Measurements from ENCODE around the gene SATB2. TPM values are rescaled to one million over a fixed set of nuclear protein-coding genes. Genes with fewer than 3 reads are reported as not detected.

Gene SATB2
- polyA plus RNA-seq, 1 of the 3 experiments (the other 2 are of a cell fraction) = 0.13 TPM

- Histone ChIP-seq H3K9ac (no peak overlapping the region), H3K4me1 (ENCODE audit: control insufficient read depth in 1 of 2, insufficient read depth in 2 of 2, low read depth in 1 of 2, low read length in 1 of 2) (no peaks in the 10 kb centered on the region), H3K4me3 (ENCODE audit: low read depth in 2 of 2, low read length in 1 of 2) (no peak overlapping the region), H3K36me3 (replicated peaks in 1 of 2; ENCODE audit: control insufficient read depth in 1 of 2, insufficient read depth in 2 of 2, low read length in 1 of 2) (no peaks in the 10 kb centered on the region), H3K9me2 (no peaks in the 10 kb centered on the region), H3F3A (replicated peaks; ENCODE audit: insufficient read depth) (peaks cover 3% of the 10 kb centered on the region), H2AFZ (ENCODE audit: low read depth) (no peak overlapping the region), H3K27ac (ENCODE audit: low read depth in 2 of 2, low read length in 1 of 2) (no peak overlapping the region), H3K9me3 (no peaks in the 10 kb centered on the region), H3K79me2 (ENCODE audit: insufficient read depth) (no peaks in the 10 kb centered on the region), H3K4me2 (no peak overlapping the region), H4K20me1 (ENCODE audit: insufficient read depth) (no peaks in the 10 kb centered on the region), H3K27me3 (ENCODE audit: insufficient read depth) (no peaks in the 10 kb centered on the region)
- CTCF ChIA-PET = interaction anchor here (0.6 kb wide), 1 partner anchor 180 kb away, joined by 3 read pairs; no protein-coding TSS in a partner anchor
- WGBS (ENCODE audit: low lambda C conversion rate) = 37% methylated on average over 3 of the region's 3 CpGs
- no peak for TF ChIP-seq MXI1 (IDR thresholded peaks at IDR 0.05; ENCODE audit: low read depth, low read length)
- POLR2A ChIA-PET = no interaction called here
- no peak for DNase-seq
Measured at GRCh38 chr2:199230091-199230490, 227.6 kb downstream of the SATB2 start.

GRCh38 chr2:199228887-199229819 lies 228.6 kb downstream of the SATB2 start:
- H3K36me3 ChIP-seq (replicated peaks in 1 of 2; ENCODE audit: control insufficient read depth in 1 of 2, insufficient read depth in 2 of 2, low read length in 1 of 2) = no peaks in the 10 kb centered on the region
- H3K9ac ChIP-seq = no peak overlapping the region
- no peaks in the 10 kb centered on the region for H3K4me1 ChIP-seq (ENCODE audit: control insufficient read depth in 1 of 2, insufficient read depth in 2 of 2, low read depth in 1 of 2, low read length in 1 of 2)
- ChIA-PET CTCF (no interaction called here), POLR2A (no interaction called here)
- H3K27me3 ChIP-seq (ENCODE audit: insufficient read depth) = no peaks in the 10 kb centered on the region
- no peak overlapping the region for H2AFZ ChIP-seq (ENCODE audit: low read depth)
- H3K27ac ChIP-seq (ENCODE audit: low read depth in 2 of 2, low read length in 1 of 2) = no peak overlapping the region
- H3K79me2 ChIP-seq (ENCODE audit: insufficient read depth) = no peaks in the 10 kb centered on the region
- H3F3A ChIP-seq (replicated peaks; ENCODE audit: insufficient read depth) = peaks cover 3% of the 10 kb centered on the region
- H3K4me2 ChIP-seq = peak overlapping the region; percentile 58
- TF ChIP-seq NFIC (IDR thresholded peaks at IDR 0.05; ENCODE audit: borderline replicate concordance) (peak; percentile 88), RXRA (IDR thresholded peaks at IDR 0.05; ENCODE audit: borderline replicate concordance, low read depth) (peak; percentile 63; the same call in 1 of the 2 replicates), IRF3 (IDR thresholded peaks at IDR 0.05; ENCODE audit: low read depth, low read length) (no peak), ZBTB33 (IDR thresholded peaks at IDR 0.05; ENCODE audit: borderline replicate concordance, low read depth) (0 out of 2 replicates have a peak, but pooled peaks have one; percentile 45), FOSL2 (IDR thresholded peaks at IDR 0.05; ENCODE audit: borderline replicate concordance, low read depth) (peak; percentile 87), TCF12 (IDR thresholded peaks at IDR 0.05) (peak; percentile 93), EP300 (IDR thresholded peaks at IDR 0.05; ENCODE audit: borderline replicate concordance in 1 of 2, low read depth in 1 of 2, low read length in 1 of 2) (peak in 1 of 2 experiments; percentile 76; a peak in 2 of 4 replicates), TEAD4 (IDR thresholded peaks at IDR 0.05; ENCODE audit: borderline replicate concordance, insufficient read depth) (peak; percentile 40; the same call in 1 of the 2 replicates), PBX3 (IDR thresholded peaks at IDR 0.05) (peak; percentile 66), USF1 (IDR thresholded peaks at IDR 0.05; ENCODE audit: borderline replicate concordance, low read depth) (no peak), NRF1 (IDR thresholded peaks at IDR 0.05; ENCODE audit: low read depth, low read length) (no peak), JUND (IDR thresholded peaks at IDR 0.05) (peak; percentile 78), POLR2AphosphoS5 (IDR thresholded peaks at IDR 0.05; ENCODE audit: low read depth, low read length) (0 out of 2 replicates have a peak, but pooled peaks have one; percentile 20), ELF1 (IDR thresholded peaks at IDR 0.05) (no peak), RCOR1 (IDR thresholded peaks at IDR 0.05; ENCODE audit: low read length) (no peak)
- H3K4me3 ChIP-seq (ENCODE audit: low read depth in 2 of 2, low read length in 1 of 2) = no peak overlapping the region
- 19% methylated on average over 13 of the region's 19 CpGs for WGBS (ENCODE audit: low lambda C conversion rate)
- H3K9me2 ChIP-seq = no peaks in the 10 kb centered on the region
- H4K20me1 ChIP-seq (ENCODE audit: insufficient read depth) = no peaks in the 10 kb centered on the region
- H3K9me3 ChIP-seq = no peaks in the 10 kb centered on the region
- DNase-seq = no peak
